Cardiac muscle cell (in vitro differentiated cells and primary cell): ENCODE measurements around the gene DPP10. TPM values are rescaled to one million over a fixed set of nuclear protein-coding genes. Genes with fewer than 3 reads are reported as not detected.

Experiments
- DNase-seq, 2 donors: peaks; one replicate each; pipeline versions ENCODE4 v3.0.0 to v3.0.0-alpha.2; 2010 to 2017; ENCODE audit warnings: low read depth in 1 of 2, low spot score in 1 of 2
- H3K27ac ChIP-seq: fragments of 200-600 bp; sonication (generic); 2 replicates; pipeline ENCODE4 v1.5.1; 2016
- H3K27me3 ChIP-seq: fragments of 200-600 bp; sonication (generic); 2 replicates; pipeline ENCODE4 v1.6.0; 2016; ENCODE audit warnings: control low read depth
- H3K36me3 ChIP-seq: fragments of 200-600 bp; sonication (generic); 2 replicates; pipeline ENCODE4 v1.5.1; 2016; ENCODE audit warnings: control low read depth
- H3K4me1 ChIP-seq: fragments of 200-600 bp; sonication (generic); 2 replicates; pipeline ENCODE4 v1.8.1; 2017; ENCODE audit warnings: low read depth, mild to moderate bottlenecking, mixed run types
- H3K4me3 ChIP-seq: fragments of 200-600 bp; sonication (generic); 2 replicates; pipeline ENCODE4 v1.5.1; 2016; ENCODE audit warnings: mild to moderate bottlenecking
- H3K9me3 ChIP-seq: fragments of 200-600 bp; sonication (generic); 2 replicates; pipeline ENCODE4 v1.5.1; 2017; ENCODE audit warnings: low read depth, mild to moderate bottlenecking, control low read depth
- polyA plus RNA-seq: library from polyadenylated mRNA; unstranded; fragments of >200 nt; fragmentation: Nextera tagmentation; extraction: Ambion mirVana; gene quantifications from 2 replicates; pipeline ENCODE4 v1.2.1, GENCODE V29; 2016
- total RNA-seq: library from RNA; depleted of rRNA; stranded (reverse); fragments of >200 nt; gene quantifications from 2 replicates; pipeline ENCODE4 v1.2.3, GENCODE V29; 2016
- TF ChIP-seq, protein P1 (sequence below): IDR thresholded peaks from 2 replicates; pipeline ENCODE4 v1.5.1; 2012; ENCODE audit warnings: low read depth, mild to moderate bottlenecking, low read length

Gene DPP10
- total and polyA plus RNA-seq, 2 experiments from 2014 or later = 1.1 to 1.4 TPM

- Histone ChIP-seq H3K4me3 (peak overlapping the region; percentile 49), H3K36me3 (no peaks in the 10 kb centered on the region), H3K27me3 (peaks cover 56% of the 10 kb centered on the region), H3K9me3 (no peaks in the 10 kb centered on the region), H3K4me1 (no peaks in the 10 kb centered on the region), H3K27ac (no peak overlapping the region)
- DNase-seq = no peak
- TF ChIP-seq, protein P1, sequence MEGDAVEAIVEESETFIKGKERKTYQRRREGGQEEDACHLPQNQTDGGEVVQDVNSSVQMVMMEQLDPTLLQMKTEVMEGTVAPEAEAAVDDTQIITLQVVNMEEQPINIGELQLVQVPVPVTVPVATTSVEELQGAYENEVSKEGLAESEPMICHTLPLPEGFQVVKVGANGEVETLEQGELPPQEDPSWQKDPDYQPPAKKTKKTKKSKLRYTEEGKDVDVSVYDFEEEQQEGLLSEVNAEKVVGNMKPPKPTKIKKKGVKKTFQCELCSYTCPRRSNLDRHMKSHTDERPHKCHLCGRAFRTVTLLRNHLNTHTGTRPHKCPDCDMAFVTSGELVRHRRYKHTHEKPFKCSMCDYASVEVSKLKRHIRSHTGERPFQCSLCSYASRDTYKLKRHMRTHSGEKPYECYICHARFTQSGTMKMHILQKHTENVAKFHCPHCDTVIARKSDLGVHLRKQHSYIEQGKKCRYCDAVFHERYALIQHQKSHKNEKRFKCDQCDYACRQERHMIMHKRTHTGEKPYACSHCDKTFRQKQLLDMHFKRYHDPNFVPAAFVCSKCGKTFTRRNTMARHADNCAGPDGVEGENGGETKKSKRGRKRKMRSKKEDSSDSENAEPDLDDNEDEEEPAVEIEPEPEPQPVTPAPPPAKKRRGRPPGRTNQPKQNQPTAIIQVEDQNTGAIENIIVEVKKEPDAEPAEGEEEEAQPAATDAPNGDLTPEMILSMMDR = no peak
Observed at GRCh38 chr2:115160531-115161080, 718.2 kb downstream of the DPP10 start.

- no peak overlapping the region for H3K27ac ChIP-seq
- no peaks in the 10 kb centered on the region for H3K4me1 ChIP-seq
- DNase-seq = peak in 1 of 2 donors; percentile 70
- TF ChIP-seq, protein P1 = no peak
- no peaks in the 10 kb centered on the region for H3K9me3 ChIP-seq
- H3K4me3 ChIP-seq = peak overlapping the region; percentile 49
- peaks cover 56% of the 10 kb centered on the region for H3K27me3 ChIP-seq
- no peaks in the 10 kb centered on the region for H3K36me3 ChIP-seq
Observed at GRCh38 chr2:115161081-115161770, 718.8 kb downstream of the DPP10 start.

GRCh38 chr2:115161771-115162493 is 719.5 kb downstream of the DPP10 start:
- Histone ChIP-seq H3K27ac (no peak overlapping the region), H3K9me3 (no peaks in the 10 kb centered on the region), H3K36me3 (no peaks in the 10 kb centered on the region), H3K27me3 (peaks cover 50% of the 10 kb centered on the region), H3K4me1 (no peaks in the 10 kb centered on the region), H3K4me3 (peak overlapping the region; percentile 49)
- TF ChIP-seq, protein P1 = no peak
- peak in 1 of 2 donors; percentile 44 for DNase-seq

DNA sequence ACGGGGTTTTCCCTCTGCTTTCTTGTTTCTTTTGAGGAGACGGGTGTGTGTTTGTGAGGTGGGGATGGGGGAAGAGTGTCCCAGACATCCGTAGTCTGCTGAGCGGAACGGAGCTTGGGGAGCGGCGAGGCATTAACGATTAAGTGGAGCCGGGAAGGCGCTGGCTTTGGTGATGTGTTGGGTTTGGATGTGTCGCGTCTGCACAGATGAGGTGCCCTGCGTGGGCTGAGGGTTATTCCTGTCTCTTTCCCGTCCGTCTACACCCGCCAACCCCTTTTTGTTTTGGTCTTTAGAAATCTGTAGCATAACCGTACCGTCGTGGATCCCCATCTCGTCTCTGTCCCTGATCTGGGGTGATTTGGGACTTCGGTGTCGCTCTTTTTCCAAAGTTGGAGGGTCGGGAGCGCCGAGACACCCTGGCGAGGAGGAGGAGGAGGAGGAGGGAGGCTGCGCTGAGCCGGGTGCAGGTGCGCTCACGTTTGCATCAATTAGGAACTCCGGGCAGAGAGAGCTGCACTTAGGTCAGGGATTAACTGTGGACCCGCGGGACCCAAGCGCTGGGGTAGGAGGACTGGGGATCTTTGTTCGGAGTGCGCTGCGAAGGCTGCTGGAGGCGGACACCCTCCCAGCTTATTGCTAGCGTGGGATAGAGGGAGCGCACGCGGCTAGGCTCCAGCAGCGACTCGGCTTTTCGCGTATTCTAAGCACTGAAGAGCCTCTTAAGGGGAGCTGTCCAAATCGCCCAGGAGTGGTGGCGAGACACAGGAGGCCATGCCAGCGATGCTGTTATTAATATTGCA is 720.3 kb downstream of the DPP10 start:
- H3K9me3 ChIP-seq = no peaks in the 10 kb centered on the region
- no peak overlapping the region for H3K27ac ChIP-seq
- peaks cover 49% of the 10 kb centered on the region for H3K27me3 ChIP-seq
- H3K4me3 ChIP-seq = peak overlapping the region; percentile 49
- peak in 1 of 2 donors; percentile 74 for DNase-seq
- TF ChIP-seq, protein P1 = no peak
- H3K4me1 ChIP-seq = no peaks in the 10 kb centered on the region
- no peaks in the 10 kb centered on the region for H3K36me3 ChIP-seq

DNA sequence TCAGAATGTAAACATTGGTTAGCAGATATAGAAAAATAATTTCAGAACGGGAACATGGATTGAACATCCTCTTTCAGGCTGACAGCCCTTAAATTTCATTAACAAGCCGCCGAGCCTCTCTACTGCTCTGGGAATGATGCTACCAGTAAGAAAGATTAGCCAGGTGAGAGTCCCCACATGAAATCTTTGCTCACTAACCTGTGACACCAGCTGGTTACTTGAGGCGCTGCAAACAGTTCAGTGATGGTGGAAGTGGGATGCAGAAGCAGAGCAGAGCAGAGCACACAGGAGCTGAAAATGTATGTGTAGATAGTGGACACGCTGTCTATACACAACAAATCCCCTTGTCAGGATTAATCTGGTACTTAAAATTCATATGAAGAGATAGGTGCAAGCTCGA is 721.1 kb downstream of the DPP10 start:
- Histone ChIP-seq H3K36me3 (no peaks in the 10 kb centered on the region), H3K27ac (no peak overlapping the region), H3K4me3 (no peak overlapping the region), H3K4me1 (no peaks in the 10 kb centered on the region), H3K9me3 (no peaks in the 10 kb centered on the region), H3K27me3 (peaks cover 49% of the 10 kb centered on the region)
- no peak for DNase-seq
- TF ChIP-seq, protein P1 = no peak
